Endothelial cell of umbilical vein (primary cell): Measurements from ENCODE around the gene COTL1.

ENCODE experiments used
- EZH2 ChIP-seq: IDR thresholded peaks from 2 replicates; pipeline ENCODE4 v1.6.1; 2012; ENCODE audit warnings: borderline replicate concordance, low read depth, mild to moderate bottlenecking, moderate library complexity, low read length, inconsistent platforms; ENCODE audit not compliant: severe bottlenecking
- POLR2A ChIP-seq: IDR thresholded peaks from 2 replicates; pipeline ENCODE4 v1.6.1; 2012; ENCODE audit warnings: low read depth, mild to moderate bottlenecking, control low read depth, low read length
- POLR2AphosphoS5 ChIP-seq: IDR thresholded peaks from 2 replicates; pipeline ENCODE4 v1.6.1; 2012; ENCODE audit warnings: low read depth, mild to moderate bottlenecking, control low read depth, low read length, moderate library complexity; ENCODE audit not compliant: insufficient read depth
- TF ChIP-seq, protein P1 (sequence below), 2 donors: IDR thresholded peaks; 1 replicate in 1 of 2; 2 replicates in 1 of 2; pipeline ENCODE4 v1.5.1; 2011; ENCODE audit warnings: low read length in 2 of 2, mild to moderate bottlenecking in 2 of 2, moderate library complexity in 2 of 2, control low read depth in 1 of 2, inconsistent platforms in 1 of 2, low read depth in 1 of 2; ENCODE audit not compliant: insufficient read depth in 1 of 2; ENCODE audit errors: extremely low read depth in 1 of 2

DNA sequence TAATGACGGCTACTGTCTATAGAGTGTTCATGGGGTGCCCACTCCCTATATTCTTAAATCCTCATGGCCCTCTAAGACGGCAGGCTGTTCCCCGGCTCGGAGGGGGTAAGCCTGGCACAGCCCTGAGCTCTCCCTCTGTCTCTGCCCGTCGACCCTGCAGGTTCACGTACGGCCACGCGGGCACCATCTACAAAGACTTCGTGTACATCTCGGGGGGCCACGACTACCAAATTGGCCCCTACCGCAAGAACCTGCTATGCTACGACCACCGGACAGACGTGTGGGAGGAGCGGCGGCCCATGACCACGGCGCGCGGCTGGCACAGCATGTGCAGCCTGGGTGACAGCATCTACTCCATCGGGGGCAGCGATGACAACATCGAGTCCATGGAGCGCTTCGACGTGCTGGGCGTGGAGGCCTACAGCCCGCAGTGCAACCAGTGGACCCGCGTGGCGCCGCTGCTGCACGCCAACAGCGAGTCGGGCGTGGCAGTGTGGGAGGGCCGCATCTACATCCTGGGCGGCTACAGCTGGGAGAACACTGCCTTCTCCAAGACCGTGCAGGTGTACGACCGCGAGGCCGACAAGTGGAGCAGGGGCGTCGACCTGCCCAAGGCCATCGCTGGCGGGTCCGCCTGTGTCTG, 43.7 kb upstream of the COTL1 start:
- TF ChIP-seq, protein P1, sequence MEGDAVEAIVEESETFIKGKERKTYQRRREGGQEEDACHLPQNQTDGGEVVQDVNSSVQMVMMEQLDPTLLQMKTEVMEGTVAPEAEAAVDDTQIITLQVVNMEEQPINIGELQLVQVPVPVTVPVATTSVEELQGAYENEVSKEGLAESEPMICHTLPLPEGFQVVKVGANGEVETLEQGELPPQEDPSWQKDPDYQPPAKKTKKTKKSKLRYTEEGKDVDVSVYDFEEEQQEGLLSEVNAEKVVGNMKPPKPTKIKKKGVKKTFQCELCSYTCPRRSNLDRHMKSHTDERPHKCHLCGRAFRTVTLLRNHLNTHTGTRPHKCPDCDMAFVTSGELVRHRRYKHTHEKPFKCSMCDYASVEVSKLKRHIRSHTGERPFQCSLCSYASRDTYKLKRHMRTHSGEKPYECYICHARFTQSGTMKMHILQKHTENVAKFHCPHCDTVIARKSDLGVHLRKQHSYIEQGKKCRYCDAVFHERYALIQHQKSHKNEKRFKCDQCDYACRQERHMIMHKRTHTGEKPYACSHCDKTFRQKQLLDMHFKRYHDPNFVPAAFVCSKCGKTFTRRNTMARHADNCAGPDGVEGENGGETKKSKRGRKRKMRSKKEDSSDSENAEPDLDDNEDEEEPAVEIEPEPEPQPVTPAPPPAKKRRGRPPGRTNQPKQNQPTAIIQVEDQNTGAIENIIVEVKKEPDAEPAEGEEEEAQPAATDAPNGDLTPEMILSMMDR (IDR thresholded peaks at IDR 0.05; ENCODE audit: extremely low read depth in 1 of 2, insufficient read depth in 1 of 2, low read depth in 1 of 2, low read length in 2 of 2), result no peak
- TF ChIP-seq POLR2A (no peak), EZH2 (no peak), POLR2AphosphoS5 (no peak)
